Measurements from ENCODE around the gene TCOF1.

Gene TCOF1

DNA sequence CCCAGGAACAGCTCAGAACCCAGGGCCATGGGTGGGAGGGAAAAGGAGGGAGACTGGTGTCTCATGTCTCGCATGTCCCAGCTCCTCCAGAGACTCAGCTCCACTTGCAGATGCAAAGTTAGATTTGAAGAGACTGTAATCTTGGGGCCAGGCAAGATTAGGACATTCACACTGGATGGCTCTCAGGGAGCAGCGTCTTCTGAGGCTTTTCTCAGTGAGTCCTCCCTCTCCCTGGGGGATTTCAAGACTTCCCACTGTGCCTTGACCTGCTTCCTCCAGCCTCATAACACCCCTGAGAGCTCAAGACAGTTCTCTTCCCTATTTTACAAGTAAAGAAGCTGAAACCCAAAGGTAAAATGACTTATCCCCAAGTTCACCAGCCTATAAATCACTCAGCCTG lies 10.5 kb upstream of the TCOF1 start:
- no peaks in the 10 kb centered on the region for H3K36me3 ChIP-seq (ENCODE audit: insufficient read depth, low read length)
- ATAC-seq (ENCODE audit: insufficient read depth, low read depth): no peak
- H3K9ac ChIP-seq (ENCODE audit: low read depth, low read length): no peak overlapping the region
- H4K20me1 ChIP-seq (ENCODE audit: insufficient read depth, low read length): no peaks in the 10 kb centered on the region
- no peaks in the 10 kb centered on the region for H3K9me3 ChIP-seq (ENCODE audit: insufficient read depth, low read length, severe bottlenecking)
- H3K4me3 ChIP-seq (ENCODE audit: low read depth in 1 of 2, low read length in 2 of 2): no peak overlapping the region
- H3K79me2 ChIP-seq (ENCODE audit: insufficient read depth, low read length): no peaks in the 10 kb centered on the region
- H3K27ac ChIP-seq (ENCODE audit: low read length): no peak overlapping the region
- no peak overlapping the region for H2AFZ ChIP-seq (ENCODE audit: low read depth, low read length)
- H3K4me1 ChIP-seq (ENCODE audit: insufficient read depth, low read length): no peaks in the 10 kb centered on the region
- H3K4me2 ChIP-seq (ENCODE audit: insufficient read depth, low read length): no peak overlapping the region
- no peak for DNase-seq
- TF ChIP-seq, protein P1, sequence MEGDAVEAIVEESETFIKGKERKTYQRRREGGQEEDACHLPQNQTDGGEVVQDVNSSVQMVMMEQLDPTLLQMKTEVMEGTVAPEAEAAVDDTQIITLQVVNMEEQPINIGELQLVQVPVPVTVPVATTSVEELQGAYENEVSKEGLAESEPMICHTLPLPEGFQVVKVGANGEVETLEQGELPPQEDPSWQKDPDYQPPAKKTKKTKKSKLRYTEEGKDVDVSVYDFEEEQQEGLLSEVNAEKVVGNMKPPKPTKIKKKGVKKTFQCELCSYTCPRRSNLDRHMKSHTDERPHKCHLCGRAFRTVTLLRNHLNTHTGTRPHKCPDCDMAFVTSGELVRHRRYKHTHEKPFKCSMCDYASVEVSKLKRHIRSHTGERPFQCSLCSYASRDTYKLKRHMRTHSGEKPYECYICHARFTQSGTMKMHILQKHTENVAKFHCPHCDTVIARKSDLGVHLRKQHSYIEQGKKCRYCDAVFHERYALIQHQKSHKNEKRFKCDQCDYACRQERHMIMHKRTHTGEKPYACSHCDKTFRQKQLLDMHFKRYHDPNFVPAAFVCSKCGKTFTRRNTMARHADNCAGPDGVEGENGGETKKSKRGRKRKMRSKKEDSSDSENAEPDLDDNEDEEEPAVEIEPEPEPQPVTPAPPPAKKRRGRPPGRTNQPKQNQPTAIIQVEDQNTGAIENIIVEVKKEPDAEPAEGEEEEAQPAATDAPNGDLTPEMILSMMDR (IDR thresholded peaks at IDR 0.05; ENCODE audit: borderline replicate concordance, extremely low read depth, low read length, poor library complexity, severe bottlenecking): no peak
- TF ChIP-seq EZH2 (IDR thresholded peaks at IDR 0.05; ENCODE audit: borderline replicate concordance, low read depth, low read length, severe bottlenecking): no peak
- peaks cover 12% of the 10 kb centered on the region for H3K27me3 ChIP-seq (ENCODE audit: insufficient read depth, low read length, poor library complexity)

GRCh38 chr5:150347451-150347850 lies 10.0 kb upstream of the TCOF1 start:
- Histone ChIP-seq H3K4me1 (ENCODE audit: insufficient read depth, low read length) (no peaks in the 10 kb centered on the region), H3K4me2 (ENCODE audit: insufficient read depth, low read length) (no peak overlapping the region), H3K36me3 (ENCODE audit: insufficient read depth, low read length) (no peaks in the 10 kb centered on the region), H3K9me3 (ENCODE audit: insufficient read depth, low read length, severe bottlenecking) (no peaks in the 10 kb centered on the region), H3K27me3 (ENCODE audit: insufficient read depth, low read length, poor library complexity) (peaks cover 12% of the 10 kb centered on the region), H4K20me1 (ENCODE audit: insufficient read depth, low read length) (no peaks in the 10 kb centered on the region), H3K79me2 (ENCODE audit: insufficient read depth, low read length) (no peaks in the 10 kb centered on the region), H3K27ac (ENCODE audit: low read length) (no peak overlapping the region), H3K9ac (ENCODE audit: low read depth, low read length) (no peak overlapping the region), H2AFZ (ENCODE audit: low read depth, low read length) (no peak overlapping the region), H3K4me3 (ENCODE audit: low read depth in 1 of 2, low read length in 2 of 2) (no peak overlapping the region)
- DNase-seq (no peak), ATAC-seq (ENCODE audit: insufficient read depth, low read depth) (no peak)
- no peak for TF ChIP-seq EZH2 (IDR thresholded peaks at IDR 0.05; ENCODE audit: borderline replicate concordance, low read depth, low read length, severe bottlenecking)
- TF ChIP-seq, protein P1 (IDR thresholded peaks at IDR 0.05; ENCODE audit: borderline replicate concordance, extremely low read depth, low read length, poor library complexity, severe bottlenecking): no peak

DNA sequence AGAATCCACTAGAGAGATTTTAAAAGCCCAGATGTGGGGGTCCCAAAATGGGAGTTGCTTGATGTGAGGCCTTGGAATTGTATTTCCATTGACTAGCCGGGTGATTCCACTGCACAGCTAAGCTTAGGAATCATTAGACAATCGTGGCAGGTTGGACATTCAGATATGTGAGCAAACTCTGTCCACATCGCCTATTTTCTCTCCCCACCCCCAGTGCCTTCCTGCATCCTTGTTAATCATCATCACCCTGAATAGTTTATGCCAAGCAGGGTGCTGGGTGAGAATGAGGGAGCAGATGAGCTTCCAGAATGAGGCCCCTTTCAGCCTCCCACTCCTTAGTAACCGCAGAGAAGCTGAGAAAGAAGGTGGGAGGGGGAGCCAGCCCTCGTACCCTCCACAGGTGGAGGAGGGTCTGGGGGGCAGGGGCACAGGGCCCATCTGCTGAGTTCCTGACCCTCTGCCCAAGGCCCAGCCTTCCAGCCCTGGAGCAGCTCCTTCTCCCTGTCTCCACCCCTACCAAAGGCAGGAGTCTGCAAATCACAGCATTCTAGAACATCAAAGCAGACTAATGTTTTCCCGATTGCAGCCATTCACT lies 7.7 kb upstream of the TCOF1 start:
- DNase-seq (no peak), ATAC-seq (ENCODE audit: insufficient read depth, low read depth) (no peak)
- H3K4me3 ChIP-seq (ENCODE audit: low read depth in 1 of 2, low read length in 2 of 2): no peak overlapping the region
- no peak overlapping the region for H3K27ac ChIP-seq (ENCODE audit: low read length)
- no peaks in the 10 kb centered on the region for H3K4me1 ChIP-seq (ENCODE audit: insufficient read depth, low read length)
- H3K9me3 ChIP-seq (ENCODE audit: insufficient read depth, low read length, severe bottlenecking): no peaks in the 10 kb centered on the region
- peaks cover 6% of the 10 kb centered on the region for H3K27me3 ChIP-seq (ENCODE audit: insufficient read depth, low read length, poor library complexity)
- TF ChIP-seq EZH2 (IDR thresholded peaks at IDR 0.05; ENCODE audit: borderline replicate concordance, low read depth, low read length, severe bottlenecking): no peak
- TF ChIP-seq, protein P1 (IDR thresholded peaks at IDR 0.05; ENCODE audit: borderline replicate concordance, extremely low read depth, low read length, poor library complexity, severe bottlenecking): no peak
- H4K20me1 ChIP-seq (ENCODE audit: insufficient read depth, low read length): no peaks in the 10 kb centered on the region
- no peak overlapping the region for H3K4me2 ChIP-seq (ENCODE audit: insufficient read depth, low read length)
- no peaks in the 10 kb centered on the region for H3K36me3 ChIP-seq (ENCODE audit: insufficient read depth, low read length)
- no peak overlapping the region for H2AFZ ChIP-seq (ENCODE audit: low read depth, low read length)
- H3K79me2 ChIP-seq (ENCODE audit: insufficient read depth, low read length): no peaks in the 10 kb centered on the region
- no peak overlapping the region for H3K9ac ChIP-seq (ENCODE audit: low read depth, low read length)

All from DND-41 (cell line).